Fibroblast of the aortic adventitia (primary cell): ENCODE data around the gene ATMIN. TPM values are rescaled to one million over a fixed set of nuclear protein-coding genes. Genes with fewer than 3 reads are reported as not detected.

Source experiments
- DNase-seq: peaks from one replicate; pipeline ENCODE4 v3.0.0-alpha.2; 2010; ENCODE audit warnings: low read depth
- H3K4me3 ChIP-seq: 2 replicates; pipeline ENCODE4 v1.5.1; 2011; ENCODE audit warnings: low read depth, mild to moderate bottlenecking, control low read depth, low read length, moderate library complexity
- CTCF ChIP-seq: IDR thresholded peaks from 2 replicates; pipeline ENCODE4 v1.5.1; 2011; ENCODE audit warnings: mild to moderate bottlenecking, low read length, control low read depth, inconsistent platforms; ENCODE audit not compliant: insufficient read depth
- small RNA-seq: library from RNA; depleted of rRNA; stranded (forward); fragments of <200 nt; gene quantifications from one replicate; pipeline ENCODE3, GENCODE V24; 2012
- total RNA-seq: library from RNA; depleted of rRNA; stranded (reverse); fragments of >200 nt; gene quantifications from 2 replicates; pipeline ENCODE4 v1.2.3, GENCODE V29; 2012; ENCODE audit warnings: low replicate concordance

The ATMIN gene
- total RNA-seq, 1 donor, result 45.4 TPM

DNA sequence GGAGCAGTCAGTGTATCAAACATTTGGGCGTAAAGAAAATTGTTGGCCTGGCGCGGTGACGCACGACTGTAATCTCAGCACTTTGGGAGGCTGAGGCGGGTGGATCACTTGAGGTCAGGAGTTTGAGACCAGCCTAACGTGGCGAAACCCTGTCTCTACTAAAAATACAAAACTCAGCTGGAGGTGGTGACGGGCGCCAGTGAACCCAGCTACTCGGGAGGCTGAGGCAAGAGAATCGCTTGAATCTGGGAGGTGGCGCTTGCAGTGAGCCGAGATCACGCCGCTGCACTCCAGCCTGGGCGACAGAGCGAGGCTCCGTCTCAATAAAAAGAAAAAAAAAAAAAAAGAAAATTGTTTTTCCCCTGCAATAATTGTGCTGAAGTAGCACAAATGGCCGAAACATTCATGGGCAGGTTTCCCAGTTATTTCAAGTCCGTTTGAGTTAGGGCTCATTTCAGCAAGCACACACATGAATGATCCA is 59.2 kb downstream of the ATMIN start:
- TF ChIP-seq CTCF, result no peak
- peak; percentile 51 for DNase-seq
- H3K4me3 ChIP-seq, result peak overlapping the region; percentile 76

DNA sequence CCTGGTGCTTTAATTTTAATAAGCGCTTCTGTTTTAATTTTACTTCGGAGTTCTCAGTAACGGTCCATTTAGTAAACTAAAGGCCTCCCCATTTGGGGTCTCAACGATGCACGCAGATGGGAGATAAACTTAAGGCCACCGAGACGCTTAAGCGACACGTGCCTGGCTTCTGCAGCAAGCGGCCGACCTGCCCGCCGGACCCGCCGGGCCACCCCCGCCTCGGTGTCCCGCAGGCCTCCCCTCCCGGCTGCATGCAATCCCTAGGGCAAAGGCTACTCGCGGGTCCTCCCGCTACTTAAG is 60.0 kb downstream of the ATMIN start:
- peak overlapping the region; percentile 76 for H3K4me3 ChIP-seq
- TF ChIP-seq CTCF, result no peak
- DNase-seq, result no peak

DNA sequence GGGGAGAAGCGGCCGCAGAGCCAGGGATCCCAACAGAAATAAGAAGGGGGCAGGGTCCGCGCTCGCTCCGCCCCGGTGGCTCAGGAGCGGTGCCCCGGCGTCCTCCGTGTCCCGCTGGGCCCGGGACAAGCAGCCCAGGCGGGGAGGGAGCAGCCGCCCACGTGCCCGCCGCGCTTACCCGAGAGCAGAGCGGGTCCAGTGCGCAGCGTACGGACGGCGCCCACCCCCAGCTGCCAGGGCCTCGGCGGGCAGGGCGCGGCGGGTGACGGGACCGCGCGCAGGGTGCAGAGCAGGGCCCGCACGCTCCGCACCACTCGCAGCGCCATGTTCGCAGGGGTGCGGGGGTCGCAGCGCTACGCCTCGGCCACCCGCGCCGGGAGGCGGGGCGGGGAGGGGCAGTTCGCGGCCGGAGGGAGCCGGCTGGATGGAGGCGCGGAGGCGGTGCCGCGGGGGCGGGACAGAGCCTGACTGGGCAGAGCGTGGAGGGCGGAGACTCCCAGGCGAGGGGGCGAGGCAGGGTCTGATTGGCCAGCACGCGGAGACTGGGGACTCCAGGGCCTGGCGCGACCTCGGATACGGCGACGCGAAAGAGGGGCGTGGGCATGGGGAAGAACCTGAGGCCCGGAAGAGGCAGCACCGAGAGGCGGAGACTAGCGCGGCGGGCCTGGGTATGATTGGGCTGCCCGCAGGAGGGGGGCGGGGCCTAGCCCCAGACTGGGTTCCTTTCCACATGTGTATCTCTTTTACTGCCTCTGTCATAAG is 60.5 kb downstream of the ATMIN start, which contains the start of gene GCSH:
Gene GCSH, minus strand, starts transcription at position 443 of the 762 bp plus-strand sequence. Its CDS starts 117 bp downstream, at position 326.
- H3K4me3 ChIP-seq, result peak within 1 kb of the TSS; percentile 76
- peak; percentile 97 for DNase-seq
- no peak for TF ChIP-seq CTCF

GRCh38 chr16:81096715-81097208 is 61.1 kb downstream of the ATMIN start:
- DNase-seq, result no peak
- no peak for TF ChIP-seq CTCF
- H3K4me3 ChIP-seq, result peak overlapping the region; percentile 44

Small RNAs within 50 kb of the gene (small RNA-seq; reads per million reads assigned to genes)
- not detected for gene AC092718.3

Other genes with a start within 250 kb of the ATMIN start
- 3.4 and 5.2 TPM in 2 replicates for gene CDYL2, start 231.2 kb upstream of the ATMIN start, total RNA-seq
- gene CMC2, start 29.0 kb upstream of the ATMIN start, total RNA-seq, result 21.5 and 56.9 TPM in 2 replicates
- 9.9 and 65.5 TPM in 2 replicates for gene CENPN, start 28.6 kb upstream of the ATMIN start, total RNA-seq
- gene C16orf46, start 41.4 kb downstream of the ATMIN start, total RNA-seq, result 0.54 and 0.90 TPM in 2 replicates
- 36.2 and 84.3 TPM in 2 replicates for gene GCSH, start 60.6 kb downstream of the ATMIN start, total RNA-seq
- not detected in 2 replicates for gene BCO1, start 202.8 kb downstream of the ATMIN start, total RNA-seq